ENCODE results near the gene MERTK.
"Not testable (repeated sequence)": the region's sequence is repeated elsewhere in the genome, so short reads cannot be mapped to it uniquely, and the experiment has no call there.

Gene MERTK

DNA sequence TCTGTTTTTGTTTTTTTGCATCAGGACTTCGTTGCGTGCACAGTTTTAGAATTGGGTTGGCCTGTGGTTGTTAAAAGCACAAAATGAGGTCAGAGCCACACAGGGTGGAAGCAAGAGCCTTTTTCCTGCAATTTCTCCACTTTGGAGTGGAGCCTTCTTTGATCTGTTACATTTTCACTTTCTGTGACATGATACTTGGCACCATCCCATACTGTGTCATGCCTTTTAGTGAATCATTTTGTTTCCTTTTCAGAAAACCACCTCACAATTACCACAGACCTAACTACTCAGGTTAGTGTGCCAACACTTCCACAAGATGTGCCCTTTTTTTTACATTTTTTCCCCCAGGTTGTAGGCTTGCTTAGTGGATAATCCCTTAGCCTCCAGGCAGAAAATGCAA lies 32.5 kb downstream of the MERTK start:
- peak overlapping the region; percentile 50 for H2AFZ ChIP-seq (ENCODE audit: low read length)
- no peaks in the 10 kb centered on the region for H3K36me3 ChIP-seq (replicated peaks; ENCODE audit: insufficient read depth, low read length)
- peaks cover 29% of the 10 kb centered on the region for H3F3A ChIP-seq (ENCODE audit: insufficient read depth, low read length)
- peaks cover 18% of the 10 kb centered on the region for H3K79me2 ChIP-seq (ENCODE audit: low read length)
- no peaks in the 10 kb centered on the region for H4K20me1 ChIP-seq (ENCODE audit: insufficient read depth, low read length)
- H3K9ac ChIP-seq (ENCODE audit: low read length) = peak overlapping the region; percentile 38; the same call in 1 of the 2 replicates
- no peaks in the 10 kb centered on the region for H3K27me3 ChIP-seq (replicated peaks; ENCODE audit: insufficient read depth, low read length)
- H3K9me2 ChIP-seq (replicated peaks; ENCODE audit: insufficient read depth, low read length) = no peaks in the 10 kb centered on the region
- peak overlapping the region; percentile 57 for H3K4me2 ChIP-seq (ENCODE audit: low read depth, low read length)
- peak overlapping the region; percentile 3; the same call in 1 of the 2 replicates for H3K4me3 ChIP-seq (ENCODE audit: low read length)
- H3K27ac ChIP-seq (ENCODE audit: low read length) = peak overlapping the region; percentile 72
- no peak for TF ChIP-seq EZH2phosphoT487 (IDR thresholded peaks at IDR 0.05; ENCODE audit: low read length)
- no peak for TF ChIP-seq EZH2 (optimal IDR thresholded peaks at IDR 0.05; ENCODE audit: low read depth, low read length)
- TF ChIP-seq CTCF (IDR thresholded peaks at IDR 0.05; ENCODE audit: low read length) = no peak
- no peaks in the 10 kb centered on the region for H3K9me3 ChIP-seq (replicated peaks; ENCODE audit: insufficient read depth, low read length)
- peak; percentile 74 for DNase-seq
- peaks cover 44% of the 10 kb centered on the region for H3K4me1 ChIP-seq (ENCODE audit: low read length)

GRCh38 chr2:111932841-111933291 lies 34.5 kb downstream of the MERTK start:
- H4K20me1 ChIP-seq (ENCODE audit: insufficient read depth, low read length) = no peaks in the 10 kb centered on the region
- H2AFZ ChIP-seq (ENCODE audit: low read length) = no peak overlapping the region
- peak overlapping the region; percentile 20; the same call in 1 of the 2 replicates for H3K9ac ChIP-seq (ENCODE audit: low read length)
- H3K9me3 ChIP-seq (replicated peaks; ENCODE audit: insufficient read depth, low read length) = no peaks in the 10 kb centered on the region
- H3F3A ChIP-seq (ENCODE audit: insufficient read depth, low read length) = peaks cover 29% of the 10 kb centered on the region
- TF ChIP-seq EZH2phosphoT487 (IDR thresholded peaks at IDR 0.05; ENCODE audit: low read length) (no peak), EZH2 (optimal IDR thresholded peaks at IDR 0.05; ENCODE audit: low read depth, low read length) (no peak), CTCF (IDR thresholded peaks at IDR 0.05; ENCODE audit: low read length) (no peak)
- H3K27me3 ChIP-seq (replicated peaks; ENCODE audit: insufficient read depth, low read length) = no peaks in the 10 kb centered on the region
- no peaks in the 10 kb centered on the region for H3K9me2 ChIP-seq (replicated peaks; ENCODE audit: insufficient read depth, low read length)
- H3K27ac ChIP-seq (ENCODE audit: low read length) = peak overlapping the region; percentile 81; the same call in 1 of the 2 replicates
- DNase-seq = peak; percentile 54
- peak overlapping the region; percentile 51 for H3K4me2 ChIP-seq (ENCODE audit: low read depth, low read length)
- H3K79me2 ChIP-seq (ENCODE audit: low read length) = peaks cover 27% of the 10 kb centered on the region
- no peak overlapping the region for H3K4me3 ChIP-seq (ENCODE audit: low read length)
- peaks cover 44% of the 10 kb centered on the region for H3K4me1 ChIP-seq (ENCODE audit: low read length)
- H3K36me3 ChIP-seq (replicated peaks; ENCODE audit: insufficient read depth, low read length) = no peaks in the 10 kb centered on the region

- H2AFZ ChIP-seq (ENCODE audit: low read length); H3K36me3 ChIP-seq (replicated peaks; ENCODE audit: insufficient read depth, low read length); H4K20me1 ChIP-seq (ENCODE audit: insufficient read depth, low read length); H3K4me2 ChIP-seq (ENCODE audit: low read depth, low read length); H3K9me3 ChIP-seq (replicated peaks; ENCODE audit: insufficient read depth, low read length); H3K27me3 ChIP-seq (replicated peaks; ENCODE audit: insufficient read depth, low read length); DNase-seq; H3K9me2 ChIP-seq (replicated peaks; ENCODE audit: insufficient read depth, low read length); H3K4me3 ChIP-seq (ENCODE audit: low read length); H3K9ac ChIP-seq (ENCODE audit: low read length): not testable (repeated sequence)
- peaks cover 54% of the 10 kb centered on the region for H3K4me1 ChIP-seq (ENCODE audit: low read length)
- H3F3A ChIP-seq (ENCODE audit: insufficient read depth, low read length) = peaks cover 29% of the 10 kb centered on the region
- peaks cover 27% of the 10 kb centered on the region for H3K79me2 ChIP-seq (ENCODE audit: low read length)
- peak overlapping the region; percentile 81; the same call in 1 of the 2 replicates for H3K27ac ChIP-seq (ENCODE audit: low read length)
Measured at GRCh38 chr2:111933900-111934299, 35.5 kb downstream of the MERTK start.

DNA sequence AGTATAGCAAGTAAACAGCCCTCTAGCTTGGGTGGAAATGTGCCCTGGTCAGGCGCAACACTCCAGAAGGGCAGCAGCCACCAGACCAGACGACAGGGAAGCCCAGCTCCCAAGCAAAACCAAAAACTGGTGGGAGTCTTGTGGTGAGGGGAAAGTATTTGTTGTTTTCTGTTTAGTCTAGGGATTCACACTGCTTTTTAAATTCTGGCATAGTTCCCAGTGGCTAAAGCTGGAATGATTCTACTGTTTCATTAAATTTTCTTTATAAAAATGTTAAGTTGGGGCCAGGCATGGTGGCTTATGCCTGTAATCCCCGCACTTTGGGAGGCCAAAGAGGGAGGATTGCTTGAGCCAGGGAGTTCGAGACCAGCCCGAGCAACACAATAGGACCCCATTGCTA lies 38.5 kb downstream of the MERTK start:
- Histone ChIP-seq H3K36me3 (replicated peaks; ENCODE audit: insufficient read depth, low read length) (no peaks in the 10 kb centered on the region), H3K27me3 (replicated peaks; ENCODE audit: insufficient read depth, low read length) (no peaks in the 10 kb centered on the region), H3F3A (ENCODE audit: insufficient read depth, low read length) (peaks cover 12% of the 10 kb centered on the region), H4K20me1 (ENCODE audit: insufficient read depth, low read length) (no peaks in the 10 kb centered on the region), H3K9me2 (replicated peaks; ENCODE audit: insufficient read depth, low read length) (no peaks in the 10 kb centered on the region), H3K27ac (ENCODE audit: low read length) (no peak overlapping the region), H3K9ac (ENCODE audit: low read length) (no peak overlapping the region), H2AFZ (ENCODE audit: low read length) (no peak overlapping the region), H3K9me3 (replicated peaks; ENCODE audit: insufficient read depth, low read length) (no peaks in the 10 kb centered on the region), H3K4me1 (ENCODE audit: low read length) (peaks cover 37% of the 10 kb centered on the region), H3K4me2 (ENCODE audit: low read depth, low read length) (no peak overlapping the region), H3K79me2 (ENCODE audit: low read length) (peaks cover 28% of the 10 kb centered on the region), H3K4me3 (ENCODE audit: low read length) (no peak overlapping the region)
- DNase-seq = no peak
- TF ChIP-seq EZH2phosphoT487 (IDR thresholded peaks at IDR 0.05; ENCODE audit: low read length) = no peak
- TF ChIP-seq EZH2 (optimal IDR thresholded peaks at IDR 0.05; ENCODE audit: low read depth, low read length) = no peak
- no peak for TF ChIP-seq CTCF (IDR thresholded peaks at IDR 0.05; ENCODE audit: low read length)

Measured in MM.1S (cell line).